ENCODE data around the gene ADAMTS15.

DNA sequence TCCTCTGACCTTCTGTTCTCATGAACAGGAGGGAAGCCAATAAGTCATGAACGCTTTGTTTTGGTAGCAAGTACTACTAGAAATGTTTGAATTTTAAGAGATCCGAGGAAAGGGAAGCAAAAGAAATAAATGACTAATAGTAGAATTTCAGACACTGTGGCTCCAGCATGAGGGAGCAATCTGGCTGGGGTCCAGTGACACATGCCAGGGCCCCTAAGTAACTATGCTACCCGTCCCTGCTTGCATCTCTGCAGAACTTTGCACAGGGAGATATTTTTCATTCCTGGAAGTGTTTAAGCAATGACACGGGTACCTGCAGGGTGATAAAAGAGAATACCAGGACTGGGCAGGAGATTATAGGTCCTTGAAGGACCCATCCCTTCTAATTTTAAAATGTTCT lies 12.8 kb upstream of the ADAMTS15 start:
- TF ChIP-seq, protein P1, sequence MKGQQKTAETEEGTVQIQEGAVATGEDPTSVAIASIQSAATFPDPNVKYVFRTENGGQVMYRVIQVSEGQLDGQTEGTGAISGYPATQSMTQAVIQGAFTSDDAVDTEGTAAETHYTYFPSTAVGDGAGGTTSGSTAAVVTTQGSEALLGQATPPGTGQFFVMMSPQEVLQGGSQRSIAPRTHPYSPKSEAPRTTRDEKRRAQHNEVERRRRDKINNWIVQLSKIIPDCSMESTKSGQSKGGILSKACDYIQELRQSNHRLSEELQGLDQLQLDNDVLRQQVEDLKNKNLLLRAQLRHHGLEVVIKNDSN (IDR thresholded peaks at IDR 0.05; ENCODE audit: borderline replicate concordance, extremely low read length, insufficient read depth, low read depth, low read length) = no peak
- TF ChIP-seq EGR1 (IDR thresholded peaks at IDR 0.05; ENCODE audit: borderline replicate concordance in 1 of 2, low read depth in 2 of 2, low read length in 2 of 2) (no peak), TARDBP (IDR thresholded peaks at IDR 0.05; ENCODE audit: borderline replicate concordance) (no peak), CREM (IDR thresholded peaks at IDR 0.05; ENCODE audit: low read depth) (no peak)
- TF ChIP-seq, protein P2, sequence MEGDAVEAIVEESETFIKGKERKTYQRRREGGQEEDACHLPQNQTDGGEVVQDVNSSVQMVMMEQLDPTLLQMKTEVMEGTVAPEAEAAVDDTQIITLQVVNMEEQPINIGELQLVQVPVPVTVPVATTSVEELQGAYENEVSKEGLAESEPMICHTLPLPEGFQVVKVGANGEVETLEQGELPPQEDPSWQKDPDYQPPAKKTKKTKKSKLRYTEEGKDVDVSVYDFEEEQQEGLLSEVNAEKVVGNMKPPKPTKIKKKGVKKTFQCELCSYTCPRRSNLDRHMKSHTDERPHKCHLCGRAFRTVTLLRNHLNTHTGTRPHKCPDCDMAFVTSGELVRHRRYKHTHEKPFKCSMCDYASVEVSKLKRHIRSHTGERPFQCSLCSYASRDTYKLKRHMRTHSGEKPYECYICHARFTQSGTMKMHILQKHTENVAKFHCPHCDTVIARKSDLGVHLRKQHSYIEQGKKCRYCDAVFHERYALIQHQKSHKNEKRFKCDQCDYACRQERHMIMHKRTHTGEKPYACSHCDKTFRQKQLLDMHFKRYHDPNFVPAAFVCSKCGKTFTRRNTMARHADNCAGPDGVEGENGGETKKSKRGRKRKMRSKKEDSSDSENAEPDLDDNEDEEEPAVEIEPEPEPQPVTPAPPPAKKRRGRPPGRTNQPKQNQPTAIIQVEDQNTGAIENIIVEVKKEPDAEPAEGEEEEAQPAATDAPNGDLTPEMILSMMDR (IDR thresholded peaks at IDR 0.05 in 2 of 3, conservative IDR thresholded peaks at IDR 0.05 in 1 of 3; ENCODE audit: control insufficient read depth in 2 of 3, extremely low read depth in 1 of 3, insufficient read depth in 1 of 3, low read depth in 3 of 3, low read length in 3 of 3) = no peak
